K562 (cell line): ENCODE data around the gene POLD4. TPM values are rescaled to one million over a fixed set of nuclear protein-coding genes. Genes with fewer than 3 reads are reported as not detected.

ENCODE experiments used
- CREM ChIP-seq: IDR thresholded peaks from 2 replicates; pipeline ENCODE4 v1.6.1; 2014; ENCODE audit warnings: antibody characterized with exemption, low read depth
- ELF4 ChIP-seq: fragments of 450-650 bp; formaldehyde crosslinking; IDR thresholded peaks from 2 replicates; pipeline ENCODE4 v1.4.0; 2022; ENCODE audit warnings: missing genetic modification characterization
- ETS2 ChIP-seq: IDR thresholded peaks from 2 replicates; pipeline ENCODE4 v1.6.1; 2016; ENCODE audit warnings: borderline replicate concordance, missing genetic modification characterization, mild to moderate bottlenecking, moderate library complexity, missing compliant biosample characterization; ENCODE audit not compliant: poor library complexity, severe bottlenecking
- HDAC6 ChIP-seq: IDR thresholded peaks from 2 replicates; pipeline ENCODE4 v1.6.1; 2012; ENCODE audit warnings: low read depth, mild to moderate bottlenecking, control low read depth, inconsistent platforms, low read length, moderate library complexity
- IFI16 ChIP-seq: fragments of 250-450 bp; sonication (Bioruptor Pico); IDR thresholded peaks from 2 replicates; pipeline ENCODE4 v2.1.2; 2022; ENCODE audit warnings: mild to moderate bottlenecking, inconsistent platforms
- JUND ChIP-seq, 2 experiments: IDR thresholded peaks; 2 replicates in 1 of 2; 3 replicates in 1 of 2; pipeline ENCODE4 v1.6.1; 2011; ENCODE audit warnings: borderline replicate concordance in 2 of 2, low read depth in 2 of 2, low read length in 2 of 2, improper control_type of control experiment in 1 of 2, missing biosample characterization in 1 of 2, missing genetic modification characterization in 1 of 2, missing genetic modification reagents in 1 of 2
- MAFF ChIP-seq: IDR thresholded peaks from 2 replicates; pipeline ENCODE4 v1.6.1; 2012; ENCODE audit warnings: low read length, improper control_type of control experiment
- NFE2L1 ChIP-seq: fragments of 450-650 bp; IDR thresholded peaks from 2 replicates; pipeline ENCODE4 v1.6.1; 2016; ENCODE audit warnings: missing genetic modification characterization, low read depth, mild to moderate bottlenecking, missing compliant biosample characterization, moderate library complexity, borderline replicate concordance
- POLR2B ChIP-seq: fragments of 450-650 bp; IDR thresholded peaks from 2 replicates; pipeline ENCODE4 v1.6.1; 2018; ENCODE audit warnings: low read depth; ENCODE audit not compliant: partially characterized antibody
- RBM25 ChIP-seq: fragments of 200-400 bp; formaldehyde crosslinking; IDR thresholded peaks from 2 replicates; pipeline ENCODE4 v1.6.1; 2018; ENCODE audit warnings: low read length, low read depth, moderate library complexity; ENCODE audit not compliant: severe bottlenecking
- SRSF7 ChIP-seq: fragments of 200-400 bp; formaldehyde crosslinking; optimal IDR thresholded peaks from 2 replicates; pipeline ENCODE3; 2017; ENCODE audit warnings: mild to moderate bottlenecking, low read depth, low read length
- TAF15 ChIP-seq: fragments of 200-400 bp; formaldehyde crosslinking; IDR thresholded peaks from 2 replicates; pipeline ENCODE4 v1.6.1; 2017; ENCODE audit warnings: mild to moderate bottlenecking, low read depth, low read length, moderate library complexity
- ZNF436 ChIP-seq: fragments of 250-450, 450-650 bp; sonication (Bioruptor Pico); formaldehyde crosslinking; IDR thresholded peaks from 2 replicates; pipeline ENCODE4 v1.7.0; 2020; ENCODE audit warnings: mild to moderate bottlenecking
- ZSCAN32 ChIP-seq: fragments of 450-650 bp; formaldehyde crosslinking; IDR thresholded peaks from 2 replicates; pipeline ENCODE4 v1.4.0; 2020; ENCODE audit warnings: mild to moderate bottlenecking, moderate library complexity
- polyA plus RNA-seq, 8 experiments: library from polyadenylated mRNA; depleted of rRNA in 4 of 8; stranded (reverse) in 5 of 8; unstranded in 3 of 8; fragments of >200 nt; fragmentation: Nextera tagmentation in 2 of 8; fragmentation: Illumina TruSeq in 1 of 8; extraction: Ambion mirVana in 2 of 8; extraction: Trizol in 1 of 8; gene quantifications; 2 replicates each; pipeline versions ENCODE4 v1.2.1 to v1.2.3, GENCODE V29; 2011 to 2014; ENCODE audit warnings: inconsistent platforms in 1 of 8, missing spikeins in 1 of 8
- total RNA-seq, 7 experiments: library from RNA; depleted of rRNA in 6 of 7; stranded (reverse); fragments of >200 nt in 6 of 7; fragmentation: Illumina TruSeq in 2 of 7; extraction: Trizol in 2 of 7; gene quantifications; 2 replicates each; pipeline versions ENCODE4 v1.2.1 to v1.2.3, GENCODE V29; 2011 to 2021; ENCODE audit warnings: low replicate concordance in 1 of 7
- TF ChIP-seq, protein P1 (sequence below): fragments of 450-650 bp; formaldehyde crosslinking; IDR thresholded peaks from 2 replicates; pipeline ENCODE4 v1.4.0; 2020; ENCODE audit warnings: mild to moderate bottlenecking, mixed read lengths
- TF ChIP-seq, protein P2 (sequence below): fragments of 450-650 bp; IDR thresholded peaks from one replicate; pipeline ENCODE4 v1.6.1; 2018; ENCODE audit warnings: mild to moderate bottlenecking, moderate library complexity; ENCODE audit not compliant: partially characterized antibody
- TF ChIP-seq, protein P3 (sequence below): IDR thresholded peaks from 3 replicates; pipeline ENCODE4 v1.6.1; 2011; ENCODE audit warnings: borderline replicate concordance, mild to moderate bottlenecking, moderate library complexity; ENCODE audit not compliant: insufficient read length; ENCODE audit errors: extremely low read depth
- TF ChIP-seq, protein P4 (sequence below): fragments of 450-650 bp; formaldehyde crosslinking; IDR thresholded peaks from 2 replicates; pipeline ENCODE4 v1.4.0; 2020; ENCODE audit warnings: mild to moderate bottlenecking, moderate library complexity

POLD4 gene
- total and polyA plus RNA-seq, 9 of the 15 experiments (the other 6 are each of a cell fraction or from before 2014, with no cell fraction given): 5.8 to 64.5 (median 18.3) TPM

DNA sequence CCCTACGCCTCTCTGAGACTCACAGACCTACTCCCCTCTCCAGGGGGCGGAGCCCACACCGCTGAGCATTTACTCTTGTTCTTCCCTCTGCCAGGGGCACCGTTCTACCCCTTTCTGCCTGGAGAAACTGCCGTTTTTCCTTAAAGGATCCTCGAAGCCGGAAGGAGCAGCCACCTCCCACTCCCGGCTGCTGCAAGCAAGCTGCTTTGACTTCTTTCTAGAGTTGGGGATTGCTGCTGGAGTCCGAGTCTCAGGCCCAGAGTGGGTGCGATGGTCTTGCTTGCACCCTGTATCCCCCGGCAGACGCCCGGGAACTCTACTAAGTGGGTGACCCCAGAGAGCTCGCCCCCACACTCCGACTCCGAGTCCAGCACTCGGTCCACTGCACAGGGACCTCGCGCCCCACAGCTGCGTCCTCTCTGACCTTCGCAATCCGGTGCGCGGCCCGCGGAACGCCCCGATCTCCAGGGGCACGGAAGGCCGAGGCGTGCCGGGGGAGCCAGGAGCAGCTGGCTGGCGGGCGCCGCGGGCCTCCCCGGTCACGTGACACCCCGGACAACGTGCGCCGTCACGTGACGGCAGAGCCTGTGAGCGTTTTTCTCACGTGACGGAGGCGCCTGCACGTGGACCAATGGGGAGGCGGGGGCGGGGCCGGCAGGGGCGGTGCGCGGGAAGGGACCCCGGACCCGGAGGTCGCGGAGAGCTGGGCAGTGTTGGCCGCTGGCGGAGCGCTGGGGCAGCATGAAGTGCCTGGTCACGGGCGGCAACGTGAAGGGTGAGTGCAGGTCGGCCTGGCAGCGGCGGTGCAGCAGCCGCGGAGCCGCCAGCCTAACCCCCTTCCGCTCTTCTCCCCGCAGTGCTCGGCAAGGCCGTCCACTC is 38.2 kb upstream of the POLD4 start, which contains the start of gene RAD9A (continued):
- TF ChIP-seq, protein P1, sequence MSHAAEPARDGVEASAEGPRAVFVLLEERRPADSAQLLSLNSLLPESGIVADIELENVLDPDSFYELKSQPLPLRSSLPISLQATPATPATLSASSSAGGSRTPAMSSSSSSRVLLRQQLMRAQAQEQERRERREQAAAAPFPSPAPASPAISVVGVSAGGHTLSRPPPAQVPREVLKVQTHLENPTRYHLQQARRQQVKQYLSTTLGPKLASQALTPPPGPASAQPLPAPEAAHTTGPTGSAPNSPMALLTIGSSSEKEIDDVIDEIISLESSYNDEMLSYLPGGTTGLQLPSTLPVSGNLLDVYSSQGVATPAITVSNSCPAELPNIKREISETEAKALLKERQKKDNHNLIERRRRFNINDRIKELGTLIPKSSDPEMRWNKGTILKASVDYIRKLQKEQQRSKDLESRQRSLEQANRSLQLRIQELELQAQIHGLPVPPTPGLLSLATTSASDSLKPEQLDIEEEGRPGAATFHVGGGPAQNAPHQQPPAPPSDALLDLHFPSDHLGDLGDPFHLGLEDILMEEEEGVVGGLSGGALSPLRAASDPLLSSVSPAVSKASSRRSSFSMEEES (CRISPR knock-in tag): peak; percentile 100
- TF ChIP-seq, protein P2, sequence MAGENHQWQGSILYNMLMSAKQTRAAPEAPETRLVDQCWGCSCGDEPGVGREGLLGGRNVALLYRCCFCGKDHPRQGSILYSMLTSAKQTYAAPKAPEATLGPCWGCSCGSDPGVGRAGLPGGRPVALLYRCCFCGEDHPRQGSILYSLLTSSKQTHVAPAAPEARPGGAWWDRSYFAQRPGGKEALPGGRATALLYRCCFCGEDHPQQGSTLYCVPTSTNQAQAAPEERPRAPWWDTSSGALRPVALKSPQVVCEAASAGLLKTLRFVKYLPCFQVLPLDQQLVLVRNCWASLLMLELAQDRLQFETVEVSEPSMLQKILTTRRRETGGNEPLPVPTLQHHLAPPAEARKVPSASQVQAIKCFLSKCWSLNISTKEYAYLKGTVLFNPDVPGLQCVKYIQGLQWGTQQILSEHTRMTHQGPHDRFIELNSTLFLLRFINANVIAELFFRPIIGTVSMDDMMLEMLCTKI: no peak
- TF ChIP-seq POLR2B (peak; percentile 41), ETS2 (tag) (no peak), HDAC6 (no peak), MAFF (no peak), ZNF436 (CRISPR knock-in tag) (no peak), JUND (IDR thresholded peaks at IDR 0.05; ENCODE audit: borderline replicate concordance, low read depth, low read length) (no peak; the same call in 1 of the 2 replicates), JUND (tag; IDR thresholded peaks at IDR 0.05; ENCODE audit: borderline replicate concordance, low read depth, low read length) (no peak; the same call in 2 of the 3 replicates), CREM (peak; percentile 89), SRSF7 (no peak), ZSCAN32 (no peak), ELF4 (CRISPR knock-in tag) (0 out of 2 replicates have a peak, but pooled peaks have one; percentile 57), RBM25 (peak; percentile 78), IFI16 (no peak), NFE2L1 (no peak), TAF15 (no peak)
- TF ChIP-seq, protein P3, sequence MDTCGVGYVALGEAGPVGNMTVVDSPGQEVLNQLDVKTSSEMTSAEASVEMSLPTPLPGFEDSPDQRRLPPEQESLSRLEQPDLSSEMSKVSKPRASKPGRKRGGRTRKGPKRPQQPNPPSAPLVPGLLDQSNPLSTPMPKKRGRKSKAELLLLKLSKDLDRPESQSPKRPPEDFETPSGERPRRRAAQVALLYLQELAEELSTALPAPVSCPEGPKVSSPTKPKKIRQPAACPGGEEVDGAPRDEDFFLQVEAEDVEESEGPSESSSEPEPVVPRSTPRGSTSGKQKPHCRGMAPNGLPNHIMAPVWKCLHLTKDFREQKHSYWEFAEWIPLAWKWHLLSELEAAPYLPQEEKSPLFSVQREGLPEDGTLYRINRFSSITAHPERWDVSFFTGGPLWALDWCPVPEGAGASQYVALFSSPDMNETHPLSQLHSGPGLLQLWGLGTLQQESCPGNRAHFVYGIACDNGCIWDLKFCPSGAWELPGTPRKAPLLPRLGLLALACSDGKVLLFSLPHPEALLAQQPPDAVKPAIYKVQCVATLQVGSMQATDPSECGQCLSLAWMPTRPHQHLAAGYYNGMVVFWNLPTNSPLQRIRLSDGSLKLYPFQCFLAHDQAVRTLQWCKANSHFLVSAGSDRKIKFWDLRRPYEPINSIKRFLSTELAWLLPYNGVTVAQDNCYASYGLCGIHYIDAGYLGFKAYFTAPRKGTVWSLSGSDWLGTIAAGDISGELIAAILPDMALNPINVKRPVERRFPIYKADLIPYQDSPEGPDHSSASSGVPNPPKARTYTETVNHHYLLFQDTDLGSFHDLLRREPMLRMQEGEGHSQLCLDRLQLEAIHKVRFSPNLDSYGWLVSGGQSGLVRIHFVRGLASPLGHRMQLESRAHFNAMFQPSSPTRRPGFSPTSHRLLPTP: no peak
- TF ChIP-seq, protein P4, sequence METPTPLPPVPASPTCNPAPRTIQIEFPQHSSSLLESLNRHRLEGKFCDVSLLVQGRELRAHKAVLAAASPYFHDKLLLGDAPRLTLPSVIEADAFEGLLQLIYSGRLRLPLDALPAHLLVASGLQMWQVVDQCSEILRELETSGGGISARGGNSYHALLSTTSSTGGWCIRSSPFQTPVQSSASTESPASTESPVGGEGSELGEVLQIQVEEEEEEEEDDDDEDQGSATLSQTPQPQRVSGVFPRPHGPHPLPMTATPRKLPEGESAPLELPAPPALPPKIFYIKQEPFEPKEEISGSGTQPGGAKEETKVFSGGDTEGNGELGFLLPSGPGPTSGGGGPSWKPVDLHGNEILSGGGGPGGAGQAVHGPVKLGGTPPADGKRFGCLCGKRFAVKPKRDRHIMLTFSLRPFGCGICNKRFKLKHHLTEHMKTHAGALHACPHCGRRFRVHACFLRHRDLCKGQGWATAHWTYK (CRISPR knock-in tag): 0 out of 2 replicates have a peak, but pooled peaks have one; percentile 74
